VCaP (cell line): ENCODE measurements around the gene PLXNA2.

Experiments
- H3K27ac ChIP-seq: fragments of 450-650 bp; 2 replicates; pipeline ENCODE4 v1.5.1; 2017
- CTCF ChIP-seq: fragments of 450-650 bp; conservative IDR thresholded peaks from 2 replicates; pipeline ENCODE4 v1.5.1; 2017; ENCODE audit warnings: mild to moderate bottlenecking, moderate library complexity

The PLXNA2 gene

GRCh38 chr1:208272311-208272710, 28.1 kb upstream of the PLXNA2 start:
- no peak overlapping the region for H3K27ac ChIP-seq
- TF ChIP-seq CTCF, result no peak

GRCh38 chr1:208271236-208271635, 27.1 kb upstream of the PLXNA2 start:
- no peak overlapping the region for H3K27ac ChIP-seq
- no peak for TF ChIP-seq CTCF

GRCh38 chr1:208270651-208271141, 26.5 kb upstream of the PLXNA2 start:
- no peak for TF ChIP-seq CTCF
- no peak overlapping the region for H3K27ac ChIP-seq

- H3K27ac ChIP-seq, result no peak overlapping the region
- no peak for TF ChIP-seq CTCF
Measured at GRCh38 chr1:208269338-208269666, 25.1 kb upstream of the PLXNA2 start.

GRCh38 chr1:208268541-208269337, 24.6 kb upstream of the PLXNA2 start:
- H3K27ac ChIP-seq, result no peak overlapping the region

GRCh38 chr1:208265525-208265924, 21.3 kb upstream of the PLXNA2 start:
- TF ChIP-seq CTCF, result no peak
- H3K27ac ChIP-seq, result no peak overlapping the region

More at GRCh38 chr1:208268541-208269337, 24.6 kb upstream of the PLXNA2 start:
- no peak for TF ChIP-seq CTCF

- no peak for TF ChIP-seq CTCF
- no peak overlapping the region for H3K27ac ChIP-seq
Measured at GRCh38 chr1:208265122-208265469, 20.9 kb upstream of the PLXNA2 start.
